B cell (primary cell): ENCODE results near the gene ARHGAP42. TPM values are rescaled to one million over a fixed set of nuclear protein-coding genes. Genes with fewer than 3 reads are reported as not detected.

ENCODE experiments used
- ATAC-seq: fragments of 200-7000 bp; cut with Tn5 transposase; one replicate; pipeline ENCODE4 v1.10.0; 2021; ENCODE audit warnings: low read depth, mild to moderate bottlenecking, moderate number of reproducible peaks, moderate library complexity
- CTCF ChIA-PET: fragments of 350-600 bp; sonication (Branson Sonifier 250); formaldehyde crosslinking; loops from one replicate; lab custom pipeline; 2021; ENCODE audit warnings: antibody characterized with exemption, inconsistent platforms; lab: Charles Lee
- POLR2A ChIA-PET: fragments of 350-600 bp; sonication (Branson Sonifier 250); formaldehyde crosslinking; loops from one replicate; lab custom pipeline; 2021; ENCODE audit warnings: antibody characterized with exemption; lab: Charles Lee
- DNase-seq: peaks from one replicate; pipeline ENCODE4 v3.0.0; 2013
- H2AFZ ChIP-seq: 2 replicates; pipeline ENCODE4 v1.6.1; 2012; ENCODE audit warnings: mild to moderate bottlenecking, low read depth, low read length; ENCODE audit not compliant: insufficient read depth, poor library complexity, severe bottlenecking
- H3K27ac ChIP-seq, 2 donors: 1 replicate in 1 of 2; 2 replicates in 1 of 2; pipeline ENCODE4 v1.5.1; 2012 to 2013; ENCODE audit warnings: low read length in 2 of 2, mild to moderate bottlenecking in 2 of 2, moderate library complexity in 1 of 2
- H3K27me3 ChIP-seq, 4 experiments: fragments of 200-600 bp in 1 of 4; sonication (generic) in 1 of 4; replicated peaks in 1 of 4; 1 replicate in 2 of 4; 2 replicates in 2 of 4; pipeline versions ENCODE4 v1.6.1 to v1.7.0; 2013 to 2016; ENCODE audit warnings: low read length in 3 of 4, mild to moderate bottlenecking in 2 of 4, mixed read lengths in 1 of 4, moderate library complexity in 1 of 4; ENCODE audit not compliant: insufficient read depth in 4 of 4, control insufficient read depth in 3 of 4; ENCODE audit errors: control extremely low read depth in 1 of 4
- H3K36me3 ChIP-seq, 2 experiments: replicated peaks in 1 of 2; 1 replicate in 1 of 2; 2 replicates in 1 of 2; pipeline versions ENCODE4 v1.6.1 to v1.7.1; 2013; ENCODE audit warnings: low read length in 1 of 2; ENCODE audit not compliant: insufficient read depth in 2 of 2, control insufficient read depth in 1 of 2; ENCODE audit errors: control extremely low read depth in 1 of 2, extremely low read depth in 1 of 2
- H3K4me1 ChIP-seq, 2 donors: fragments of 200-600 bp in 1 of 2; sonication (generic) in 1 of 2; 1 replicate in 1 of 2; 2 replicates in 1 of 2; pipeline versions ENCODE4 v1.5.1 to v1.6.1; 2013 to 2017; ENCODE audit warnings: low read length in 2 of 2; ENCODE audit not compliant: control insufficient read depth in 2 of 2, insufficient read depth in 2 of 2
- H3K4me2 ChIP-seq: replicated peaks from 2 replicates; pipeline ENCODE3; 2012; ENCODE audit warnings: mild to moderate bottlenecking, low read depth, low read length; ENCODE audit not compliant: poor library complexity, severe bottlenecking
- H3K4me3 ChIP-seq, 5 experiments: fragments of 200-600 bp in 1 of 5; sonication (generic) in 1 of 5; 1 replicate in 3 of 5; 2 replicates in 2 of 5; pipeline versions ENCODE4 v1.5.1 to v1.7.0; 2011 to 2016; ENCODE audit warnings: low read length in 4 of 5, mild to moderate bottlenecking in 4 of 5, low read depth in 2 of 5, control low read depth in 1 of 5, moderate library complexity in 1 of 5; ENCODE audit not compliant: insufficient read depth in 1 of 5; ENCODE audit errors: control extremely low read depth in 1 of 5, extremely low read depth in 1 of 5
- H3K79me2 ChIP-seq: fragments of 200-600 bp; sonication (generic); one replicate; pipeline ENCODE4 v1.6.0; 2016; ENCODE audit warnings: low read length; ENCODE audit not compliant: control insufficient read depth, insufficient read depth
- H3K9ac ChIP-seq: fragments of 200-600 bp; sonication (generic); 2 replicates; pipeline ENCODE4 v1.6.1; 2017; ENCODE audit warnings: mild to moderate bottlenecking, low read length, moderate library complexity
- H3K9me3 ChIP-seq, 3 donors: one replicate each; pipeline versions ENCODE4 v1.6.1 to v1.7.1; 2013; ENCODE audit warnings: low read length in 2 of 3; ENCODE audit not compliant: control insufficient read depth in 2 of 3, insufficient read depth in 1 of 3; ENCODE audit errors: control extremely low read depth in 1 of 3
- H4K20me1 ChIP-seq: 2 replicates; pipeline ENCODE4 v1.6.0; 2012; ENCODE audit warnings: mild to moderate bottlenecking, low read length; ENCODE audit not compliant: insufficient read depth, control insufficient read depth, poor library complexity, severe bottlenecking
- H3K27ac Mint-ChIP-seq: one replicate; pipeline ENCODE4 v1.8.0; 2021; ENCODE audit warnings: mixed read lengths
- H3K27me3 Mint-ChIP-seq: one replicate; pipeline ENCODE4 v1.8.0; 2021; ENCODE audit warnings: mixed read lengths
- H3K4me1 Mint-ChIP-seq: one replicate; pipeline ENCODE4 v1.8.0; 2021; ENCODE audit warnings: mixed read lengths
- H3K4me3 Mint-ChIP-seq: one replicate; pipeline ENCODE4 v1.8.0; 2021; ENCODE audit warnings: mixed read lengths
- H3K9me3 Mint-ChIP-seq: one replicate; pipeline ENCODE4 v1.8.0; 2022; ENCODE audit warnings: mixed read lengths; ENCODE audit not compliant: insufficient read depth
- CTCF ChIP-seq: fragments of 200-600 bp; IDR thresholded peaks from one replicate; pipeline ENCODE4 v1.8.0; 2022; ENCODE audit warnings: antibody characterized with exemption, mild to moderate bottlenecking
- EZH2 ChIP-seq: IDR thresholded peaks from 2 replicates; pipeline ENCODE4 v1.6.1; 2012; ENCODE audit warnings: borderline replicate concordance, low read depth, mild to moderate bottlenecking, moderate library complexity, low read length; ENCODE audit not compliant: insufficient read depth, poor library complexity, severe bottlenecking
- WGBS: methylation state at CpG from one replicate; pipeline ENCODE4 v1.1.5; 2013; ENCODE audit warnings: missing lambda C conversion rate; ENCODE audit not compliant: insufficient coverage; 5-methylcytosine and 5-hydroxymethylcytosine counted together
- intact Hi-C: fragments of 100-400 bp; cut with micrococcal nuclease; formaldehyde crosslinking; loops from one replicate; pipeline ENCODE4 v1.10.0; 2022
- polyA plus RNA-seq: library from polyadenylated mRNA; depleted of rRNA; stranded (reverse); fragments of >200 nt; gene quantifications from 2 replicates; pipeline ENCODE4 v1.2.3, GENCODE V29; 2012
- total RNA-seq, 2 donors: library from RNA; stranded (reverse); fragments of 120-200 nt in 1 of 2; gene quantifications; 1 replicate in 1 of 2; 2 replicates in 1 of 2; pipeline versions ENCODE4 v1.2.3 to v1.2.4, GENCODE V29; 2013 to 2022

Gene ARHGAP42
- total and polyA plus RNA-seq, 2 donors (not counting 1 experiment from before 2014, with no cell fraction given) = 3.8 to 4.9 TPM

GRCh38 chr11:100799445-100799844 lies 112.4 kb downstream of the ARHGAP42 start:
- DNase-seq (no peak), ATAC-seq (no peak)
- TF ChIP-seq EZH2 (no peak), CTCF (no peak)
- intact Hi-C loops = no loop called here
- Histone ChIP-seq H3K9me3 (no peaks in the 10 kb centered on the region), H3K36me3 (peaks cover 2 to 4% of the 10 kb centered on the region in 2 experiments), H4K20me1 (no peaks in the 10 kb centered on the region), H3K9ac (no peak overlapping the region), H3K4me3 (no peak overlapping the region), H3K4me1 (no peaks in the 10 kb centered on the region), H3K27ac (no peak overlapping the region), H3K4me2 (no peak overlapping the region), H3K79me2 (no peaks in the 10 kb centered on the region), H3K27me3 (no peaks in the 10 kb centered on the region), H2AFZ (no peak overlapping the region)
- Mint-ChIP-seq H3K9me3 (peaks cover 2% of the 10 kb centered on the region), H3K4me3 (no peak overlapping the region), H3K27me3 (no peaks in the 10 kb centered on the region), H3K27ac (no peak overlapping the region), H3K4me1 (no peaks in the 10 kb centered on the region)
- WGBS = 94% methylated on average over 2 of the region's 3 CpGs
- ChIA-PET CTCF (no interaction called here), POLR2A (no interaction called here)

GRCh38 chr11:100800202-100800601 lies 113.1 kb downstream of the ARHGAP42 start:
- ATAC-seq (no peak), DNase-seq (no peak)
- H3K36me3 ChIP-seq = peaks cover 2 to 4% of the 10 kb centered on the region in 2 experiments
- H3K79me2 ChIP-seq = no peaks in the 10 kb centered on the region
- no peak overlapping the region for H3K4me2 ChIP-seq
- no peaks in the 10 kb centered on the region for H3K4me1 ChIP-seq
- no peaks in the 10 kb centered on the region for H4K20me1 ChIP-seq
- 89% methylated on average over 2 of the region's 2 CpGs for whole genome bisulfite sequencing
- intact Hi-C loops = no loop called here
- H2AFZ ChIP-seq = no peak overlapping the region
- H3K9me3 ChIP-seq = no peaks in the 10 kb centered on the region
- no peak overlapping the region for H3K9ac ChIP-seq
- no peak overlapping the region for H3K27ac Mint-ChIP-seq
- H3K4me3 Mint-ChIP-seq = no peak overlapping the region
- H3K4me1 Mint-ChIP-seq = no peaks in the 10 kb centered on the region
- ChIA-PET POLR2A (no interaction called here), CTCF (no interaction called here)
- H3K4me3 ChIP-seq = no peak overlapping the region
- H3K9me3 Mint-ChIP-seq = peaks cover 2% of the 10 kb centered on the region
- no peak overlapping the region for H3K27ac ChIP-seq
- H3K27me3 ChIP-seq = no peaks in the 10 kb centered on the region
- TF ChIP-seq EZH2 = no peak
- TF ChIP-seq CTCF = no peak
- H3K27me3 Mint-ChIP-seq = no peaks in the 10 kb centered on the region
